GM19023 (cell line): ENCODE measurements around the gene ARHGEF4.

Source experiments
- ATAC-seq: cut with Tn5 transposase; IDR thresholded peaks from one replicate; pipeline ENCODE4 v1.9.1; 2021; ENCODE audit warnings: mild to moderate bottlenecking, moderate library complexity; ENCODE audit not compliant: unreplicated experiment

Gene ARHGEF4

DNA sequence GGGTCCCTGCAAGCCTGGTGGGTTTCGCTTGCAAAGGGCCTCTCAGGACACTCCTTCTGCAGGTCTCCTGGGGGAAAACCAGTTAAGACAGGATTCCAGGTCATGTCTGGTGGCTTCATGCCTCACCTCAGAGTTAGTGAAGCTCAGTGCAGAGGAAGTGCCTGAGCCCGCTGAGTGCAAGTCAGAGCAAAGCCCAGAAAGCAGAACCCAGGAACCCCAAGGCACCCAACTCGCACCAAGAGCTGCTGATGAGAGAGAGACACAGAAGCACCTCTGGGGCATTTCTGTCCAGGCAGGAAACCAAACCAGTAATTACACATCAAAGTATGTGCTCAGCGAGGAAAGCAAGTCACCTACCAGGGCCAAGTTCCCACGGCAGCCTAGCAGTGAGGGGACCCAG is 78.4 kb downstream of the ARHGEF4 start:
- no peak for ATAC-seq

GRCh38 chr2:130915595-130916437 is 79.1 kb downstream of the ARHGEF4 start:
- ATAC-seq = no peak

DNA sequence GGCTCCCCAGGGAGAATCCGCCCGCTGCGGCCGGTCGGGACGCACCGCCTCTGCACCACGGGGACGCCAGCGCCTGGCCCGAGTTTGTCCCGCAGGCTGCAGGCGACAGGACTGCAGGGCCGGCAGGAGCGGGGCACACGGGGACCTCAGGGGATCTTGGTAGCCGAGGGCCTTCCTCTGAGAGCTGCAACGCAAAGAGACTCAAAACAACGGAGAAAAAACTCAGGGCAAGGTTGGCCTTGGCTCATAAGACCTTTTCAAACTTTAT is 79.7 kb downstream of the ARHGEF4 start:
- no peak for ATAC-seq

- no peak for ATAC-seq
Observed at GRCh38 chr2:130917006-130917688, 80.4 kb downstream of the ARHGEF4 start.

DNA sequence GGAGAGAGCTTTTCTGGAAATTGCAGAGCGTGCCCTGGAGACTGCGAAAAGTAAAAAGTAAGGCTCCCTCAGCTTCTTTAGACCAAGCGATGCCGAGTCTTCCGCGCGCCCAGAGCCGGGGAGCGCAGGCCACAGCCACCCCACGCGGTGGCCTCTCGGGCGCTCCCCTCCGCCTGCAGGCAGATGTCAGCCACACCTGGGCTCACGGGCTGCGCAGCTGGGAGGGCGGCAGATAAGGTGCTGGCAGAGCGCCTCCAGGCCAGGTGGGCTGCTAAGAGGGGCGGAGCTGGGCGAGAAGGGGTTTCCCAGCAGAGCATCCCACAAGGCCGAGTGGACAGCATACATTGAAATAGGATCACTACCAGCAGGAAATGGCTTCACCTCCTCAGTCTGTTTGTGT is 81.7 kb downstream of the ARHGEF4 start:
- no peak for ATAC-seq

DNA sequence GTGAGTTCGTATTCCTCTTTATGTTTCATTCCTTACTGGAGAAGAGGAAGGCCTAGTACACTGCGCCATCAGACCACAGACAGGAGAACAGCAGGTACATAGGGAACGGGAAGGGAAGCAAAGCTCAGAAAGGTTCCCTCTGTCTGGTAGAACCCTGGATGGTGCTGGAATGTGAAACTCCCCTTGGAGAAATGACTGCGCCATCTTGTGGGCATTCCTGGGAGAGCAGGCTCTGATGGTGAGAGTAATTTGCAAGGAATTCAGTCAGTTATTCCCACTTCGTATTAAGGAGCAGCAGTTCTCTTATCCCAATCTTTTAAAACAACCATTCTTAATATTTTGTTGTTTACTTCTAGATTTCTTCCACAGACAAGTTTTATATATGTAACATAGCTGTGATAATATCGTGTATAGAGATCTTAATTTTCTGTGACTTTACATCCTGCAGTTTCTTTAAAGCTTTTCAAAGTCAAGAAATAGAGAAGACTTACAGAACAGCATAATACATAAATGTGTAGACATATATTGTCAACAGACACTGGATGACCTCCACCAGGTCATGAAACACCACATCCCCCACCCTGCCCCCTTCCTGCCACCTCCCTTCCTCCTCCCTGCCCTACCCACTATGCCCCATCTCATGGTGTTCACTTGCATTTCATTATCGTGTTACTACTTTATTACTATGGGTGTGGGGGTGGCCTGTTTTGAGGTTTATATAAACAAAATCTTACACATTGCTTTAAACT is 83.9 kb downstream of the ARHGEF4 start:
- ATAC-seq = no peak

- ATAC-seq = no peak
Observed at GRCh38 chr2:130921164-130921476, 84.4 kb downstream of the ARHGEF4 start.

GRCh38 chr2:130922417-130922816 is 85.7 kb downstream of the ARHGEF4 start:
- no peak for ATAC-seq

DNA sequence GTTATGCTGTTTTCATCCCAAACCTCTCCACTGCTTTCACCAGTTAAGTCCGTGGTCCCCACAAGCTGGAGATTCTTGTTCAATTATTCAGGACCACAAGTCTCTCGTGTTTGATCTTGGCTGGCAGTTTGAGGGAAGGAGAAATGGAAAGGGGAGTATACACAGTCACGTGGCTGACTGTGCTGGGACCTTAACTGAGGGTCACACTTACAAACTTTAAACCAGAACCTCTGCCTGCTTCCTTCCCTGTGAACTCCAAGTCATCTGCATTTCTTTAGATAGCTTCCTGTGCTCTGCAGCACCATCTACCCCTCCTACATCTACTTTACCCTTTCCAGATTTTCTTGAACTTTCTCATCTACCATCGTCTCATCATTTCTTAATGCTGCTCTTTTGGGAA is 91.7 kb downstream of the ARHGEF4 start:
- no peak for ATAC-seq

GRCh38 chr2:130930740-130931659 is 94.3 kb downstream of the ARHGEF4 start:
- ATAC-seq = no peak

DNA sequence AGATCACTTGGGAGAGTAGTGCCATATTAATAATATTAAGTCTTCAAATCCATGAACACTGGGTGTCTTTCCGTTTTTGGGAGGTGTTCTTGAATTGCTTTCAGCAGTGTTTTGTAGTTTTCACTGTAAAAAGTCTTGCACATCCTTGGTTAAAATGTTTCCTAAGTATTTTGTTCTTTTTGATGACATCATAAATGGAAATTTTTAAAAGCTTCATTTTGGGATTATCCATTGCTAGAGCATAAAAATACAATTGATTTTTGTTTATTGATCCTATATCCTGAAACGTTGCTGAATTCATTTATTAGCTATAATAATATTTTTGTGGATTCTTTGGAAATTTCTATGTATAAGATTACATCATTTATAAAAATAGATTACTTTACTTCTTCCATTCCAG is 96.8 kb downstream of the ARHGEF4 start:
- no peak for ATAC-seq

DNA sequence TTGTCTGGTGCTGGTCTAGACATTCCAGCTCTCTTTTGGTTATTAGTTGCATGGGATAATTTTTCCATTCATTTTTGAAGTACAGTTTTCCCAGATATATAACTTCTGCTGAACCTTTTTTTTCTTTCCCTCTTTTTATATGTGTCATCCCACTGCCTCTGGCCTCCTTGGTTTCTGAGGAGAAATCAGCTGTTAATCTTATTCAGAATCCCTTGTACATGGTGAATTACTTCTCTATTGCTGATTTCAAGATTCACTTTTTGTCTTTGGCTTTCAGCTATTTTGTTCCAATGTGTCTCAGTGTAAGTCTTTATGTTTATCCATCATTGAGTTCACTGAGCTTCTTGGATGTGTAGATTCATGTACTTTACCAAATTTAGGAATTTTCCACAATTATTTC is 99.7 kb downstream of the ARHGEF4 start:
- ATAC-seq = no peak

DNA sequence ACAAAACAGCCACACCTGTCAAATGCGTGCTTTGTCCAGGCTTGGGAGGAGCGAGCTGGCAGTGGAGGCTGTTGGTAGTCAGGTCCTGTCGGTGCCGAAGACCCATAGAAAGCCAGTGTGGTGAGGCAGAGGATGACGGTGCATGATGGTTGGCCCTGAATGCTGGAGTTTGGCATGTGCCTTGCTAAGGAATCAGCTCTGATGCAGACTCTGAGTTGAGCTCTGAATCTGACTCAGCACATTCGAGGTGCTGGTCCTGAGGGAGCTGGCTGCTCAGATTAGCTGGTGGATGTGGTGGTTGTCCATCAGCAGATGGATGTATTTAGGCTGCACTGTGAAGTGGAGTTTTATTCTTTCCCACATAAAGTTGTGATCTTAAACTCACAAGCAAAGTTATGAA is 111.3 kb downstream of the ARHGEF4 start:
- no peak for ATAC-seq

DNA sequence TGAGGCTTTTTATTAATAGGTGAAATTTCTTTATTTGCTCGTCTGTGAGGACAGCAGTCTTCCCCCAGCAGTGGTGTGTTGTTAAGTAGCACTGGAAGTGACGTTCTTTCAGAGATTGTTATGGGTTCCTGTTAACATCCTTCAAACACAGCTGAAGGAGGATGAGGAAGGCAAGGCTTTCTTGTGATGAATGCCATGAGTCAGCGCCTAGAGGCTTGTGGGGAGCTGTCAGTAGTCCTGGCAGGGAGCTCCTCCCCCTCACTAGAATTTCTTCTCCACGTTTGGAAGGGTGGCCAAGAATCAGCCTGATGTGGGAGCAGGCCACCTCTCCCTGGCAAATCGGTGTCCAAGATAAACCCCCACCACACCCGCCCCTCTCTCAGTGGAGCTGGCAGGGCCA is 113.2 kb downstream of the ARHGEF4 start:
- no peak for ATAC-seq

DNA sequence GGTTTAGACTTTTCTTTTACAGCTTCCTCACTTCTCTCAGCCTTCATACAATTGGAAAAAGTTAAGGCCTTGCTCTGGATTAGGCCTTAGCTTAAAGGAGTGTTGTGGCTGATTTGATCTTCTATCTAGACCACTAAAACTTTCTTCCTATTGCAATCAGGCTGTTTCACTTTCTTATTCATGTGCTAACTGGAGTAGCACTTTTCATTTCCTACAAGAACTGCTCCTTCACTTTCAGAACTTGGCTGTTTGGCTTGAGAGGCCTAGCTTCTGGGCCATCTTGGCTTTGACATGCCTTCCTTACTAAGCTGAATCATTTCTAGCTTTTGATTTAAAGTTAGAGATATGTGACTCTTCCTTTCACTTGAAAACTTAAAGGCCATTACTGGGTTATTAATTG is 114.3 kb downstream of the ARHGEF4 start:
- ATAC-seq = no peak

GRCh38 chr2:130954873-130955272 is 118.2 kb downstream of the ARHGEF4 start:
- no peak for ATAC-seq

GRCh38 chr2:130957915-130958314 is 121.2 kb downstream of the ARHGEF4 start:
- ATAC-seq = no peak

- ATAC-seq = no peak
Observed at GRCh38 chr2:130963196-130963848, 126.6 kb downstream of the ARHGEF4 start.

- ATAC-seq = no peak
Observed at GRCh38 chr2:130963849-130964793, 127.4 kb downstream of the ARHGEF4 start.
